LHCN-M2 (cell line): Measurements from ENCODE around the gene TMPRSS9. TPM values are rescaled to one million over a fixed set of nuclear protein-coding genes. Genes with fewer than 3 reads are reported as not detected.
"Not testable (repeated sequence)": the region's sequence is repeated elsewhere in the genome, so short reads cannot be mapped to it uniquely, and the experiment has no call there.

Experiments
- DNase-seq: peaks from one replicate; pipeline ENCODE4 v3.0.0-alpha.2; 2012; ENCODE audit warnings: low read depth
- total RNA-seq: library from RNA; depleted of rRNA; stranded (reverse); fragments of >200 nt; gene quantifications from 2 replicates; pipeline ENCODE4 v1.2.3, GENCODE V29; 2014

Gene TMPRSS9
- total RNA-seq, 1 experiment from 2014 or later: not detected

GRCh38 chr19:2392366-2392765 lies 32.3 kb downstream of the TMPRSS9 start:
- DNase-seq: no peak

- not testable (repeated sequence) for DNase-seq
Observed at GRCh38 chr19:2392899-2393298, 32.8 kb downstream of the TMPRSS9 start.

GRCh38 chr19:2394054-2394441 lies 34.0 kb downstream of the TMPRSS9 start:
- DNase-seq: no peak

DNA sequence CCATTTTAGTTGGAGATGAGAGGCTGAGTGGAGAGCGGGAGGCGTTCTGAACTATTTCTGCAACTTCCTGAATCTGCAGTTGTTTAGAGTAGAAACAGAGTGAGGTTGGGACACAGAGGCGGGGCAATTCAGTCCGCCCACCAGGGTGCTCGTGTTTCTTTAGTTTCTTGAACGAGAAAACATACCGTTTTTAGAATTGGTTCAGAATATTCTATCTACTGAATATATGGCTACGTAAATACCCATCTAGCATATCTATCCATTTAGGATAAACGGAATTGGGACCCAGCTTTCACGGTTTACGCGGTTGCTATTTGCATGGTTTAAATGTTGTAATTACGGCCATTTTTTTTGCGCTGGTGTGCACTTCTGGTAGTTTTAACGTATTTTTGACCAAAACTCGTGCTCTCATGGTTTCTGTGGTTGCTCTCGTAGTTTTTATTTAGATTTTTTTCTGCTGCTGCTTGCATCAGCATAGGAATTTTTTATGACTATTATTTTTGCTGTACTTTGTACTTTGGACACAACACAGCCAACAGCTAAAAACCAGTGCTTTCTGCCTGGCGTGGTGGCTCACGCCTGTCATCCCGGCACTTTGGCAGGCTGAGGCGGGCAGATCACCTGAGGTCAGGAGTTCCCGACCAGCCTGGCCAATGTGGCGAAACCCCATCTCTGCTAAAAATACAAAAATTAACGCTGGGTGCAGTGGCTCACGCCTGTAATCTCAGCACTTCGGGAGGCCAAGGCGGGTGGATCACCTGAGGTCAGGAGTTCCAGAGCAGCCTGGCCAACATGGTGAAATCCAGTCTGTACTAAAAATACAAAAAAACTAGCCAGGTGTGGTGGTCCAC lies 34.6 kb downstream of the TMPRSS9 start:
- no peak for DNase-seq

DNA sequence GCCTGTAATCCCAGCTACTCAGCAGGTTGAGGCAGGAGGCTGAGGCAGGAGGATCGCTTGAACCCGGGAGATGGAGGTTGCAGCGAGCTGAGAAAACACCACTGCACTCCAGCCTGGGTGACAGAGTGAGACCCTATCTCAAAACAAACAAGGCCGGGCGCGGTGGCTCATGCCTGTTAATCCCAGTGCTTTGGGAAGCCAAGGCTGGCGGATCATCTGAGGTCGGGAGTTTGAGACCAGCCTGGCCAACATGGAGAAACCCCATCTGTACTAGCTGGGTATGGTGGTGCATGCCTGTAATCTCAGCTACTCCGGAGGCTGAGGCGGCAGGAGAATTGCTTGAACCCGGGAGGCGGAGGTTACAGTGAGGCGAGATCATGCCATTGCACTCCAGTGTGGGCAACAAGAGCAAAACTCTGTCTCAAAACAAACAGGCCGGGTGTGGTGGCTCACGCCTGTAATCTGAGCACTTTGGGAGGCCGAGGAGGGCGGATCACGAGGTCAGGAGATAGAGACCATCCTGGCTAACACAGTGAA lies 35.3 kb downstream of the TMPRSS9 start:
- DNase-seq: not testable (repeated sequence)

GRCh38 chr19:2397173-2397572 lies 37.1 kb downstream of the TMPRSS9 start:
- DNase-seq: not testable (repeated sequence)

- no peak for DNase-seq
Observed at GRCh38 chr19:2398735-2399305, 38.8 kb downstream of the TMPRSS9 start.

GRCh38 chr19:2399582-2399981 lies 39.5 kb downstream of the TMPRSS9 start:
- DNase-seq: no peak

GRCh38 chr19:2408247-2408646 lies 48.2 kb downstream of the TMPRSS9 start:
- no peak for DNase-seq

DNA sequence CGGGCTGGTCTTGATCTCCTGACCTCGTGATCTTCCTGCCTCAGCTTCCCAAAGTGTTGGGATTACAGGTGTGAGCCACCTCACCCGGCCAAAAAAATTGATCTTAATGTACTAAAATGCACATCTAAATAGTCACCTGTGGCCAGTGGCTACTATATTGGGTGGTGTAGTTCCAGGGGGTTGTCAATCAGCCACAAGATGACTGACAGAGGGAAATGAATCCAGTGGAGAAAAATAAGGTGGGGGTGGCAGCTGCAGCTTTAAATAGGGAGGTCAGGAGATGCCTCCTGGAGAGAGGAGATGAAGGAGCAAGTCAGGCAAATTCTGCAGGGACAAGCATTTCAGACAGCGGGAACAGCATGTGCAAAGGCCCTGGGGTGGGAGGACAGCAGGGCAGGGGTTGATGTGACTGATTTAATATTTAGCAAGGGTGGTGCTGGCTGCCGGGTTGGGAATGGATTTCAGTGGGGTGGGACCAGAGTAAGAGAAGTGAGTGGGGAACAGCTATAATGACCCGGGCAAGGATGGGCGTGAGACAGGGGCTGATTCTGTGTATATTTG lies 49.4 kb downstream of the TMPRSS9 start:
- no peak for DNase-seq

GRCh38 chr19:2410023-2410422 lies 50.0 kb downstream of the TMPRSS9 start:
- DNase-seq: no peak

- no peak for DNase-seq
Observed at GRCh38 chr19:2411709-2412108, 51.6 kb downstream of the TMPRSS9 start.

GRCh38 chr19:2412449-2412848 lies 52.4 kb downstream of the TMPRSS9 start:
- DNase-seq: no peak

GRCh38 chr19:2413159-2413558 lies 53.1 kb downstream of the TMPRSS9 start:
- no peak for DNase-seq

- DNase-seq: no peak
Observed at GRCh38 chr19:2413629-2414028, 53.6 kb downstream of the TMPRSS9 start.

DNA sequence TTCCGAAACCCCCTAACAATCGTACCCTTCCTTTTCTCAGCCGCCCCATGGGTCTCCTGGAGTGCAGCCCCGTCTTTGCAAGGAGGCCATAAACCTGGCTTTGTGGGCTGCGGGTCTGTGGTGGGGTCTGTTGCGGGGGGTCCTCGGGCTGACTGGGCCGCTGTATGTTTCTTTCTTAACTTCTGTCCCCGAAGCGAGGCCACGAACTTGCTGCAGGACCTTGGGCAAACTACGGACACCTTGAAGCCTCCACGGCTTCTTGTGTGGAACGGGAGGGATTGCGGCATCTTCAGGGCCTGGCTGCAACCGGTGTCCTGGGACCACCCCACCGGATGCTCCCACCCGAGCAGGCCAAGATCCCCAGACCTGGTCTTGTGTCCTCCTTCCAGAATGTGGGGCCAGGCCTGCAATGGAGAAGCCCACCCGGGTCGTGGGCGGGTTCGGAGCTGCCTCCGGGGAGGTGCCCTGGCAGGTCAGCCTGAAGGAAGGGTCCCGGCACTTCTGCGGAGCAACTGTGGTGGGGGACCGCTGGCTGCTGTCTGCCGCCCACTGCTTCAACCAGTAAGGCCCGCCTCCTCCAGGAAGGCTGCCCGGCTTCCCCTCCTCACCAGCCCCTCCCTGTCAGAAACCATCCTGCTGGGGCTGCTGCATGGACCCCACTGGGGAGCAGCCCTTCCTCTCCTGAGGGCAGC lies 55.4 kb downstream of the TMPRSS9 start:
- DNase-seq: no peak

DNA sequence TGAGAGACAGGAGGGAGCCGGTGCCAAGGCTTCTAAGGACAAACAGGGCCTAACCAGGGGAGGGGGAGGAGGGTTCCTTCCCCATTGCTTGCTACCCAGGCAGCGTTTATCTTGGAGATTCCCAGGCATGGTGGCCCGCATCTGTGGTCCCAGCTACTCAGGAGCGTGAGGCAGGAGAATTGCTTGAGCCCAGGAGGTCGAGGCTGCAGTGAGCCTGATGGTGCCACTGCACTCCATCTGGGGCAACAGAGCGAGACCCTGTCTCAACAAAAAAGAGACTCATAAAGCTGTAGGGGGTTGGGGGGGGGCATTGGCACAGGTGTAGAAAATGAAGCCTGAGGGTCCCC lies 55.9 kb downstream of the TMPRSS9 start:
- no peak for DNase-seq

- DNase-seq: no peak
Observed at GRCh38 chr19:2416321-2417097, 56.4 kb downstream of the TMPRSS9 start.

DNA sequence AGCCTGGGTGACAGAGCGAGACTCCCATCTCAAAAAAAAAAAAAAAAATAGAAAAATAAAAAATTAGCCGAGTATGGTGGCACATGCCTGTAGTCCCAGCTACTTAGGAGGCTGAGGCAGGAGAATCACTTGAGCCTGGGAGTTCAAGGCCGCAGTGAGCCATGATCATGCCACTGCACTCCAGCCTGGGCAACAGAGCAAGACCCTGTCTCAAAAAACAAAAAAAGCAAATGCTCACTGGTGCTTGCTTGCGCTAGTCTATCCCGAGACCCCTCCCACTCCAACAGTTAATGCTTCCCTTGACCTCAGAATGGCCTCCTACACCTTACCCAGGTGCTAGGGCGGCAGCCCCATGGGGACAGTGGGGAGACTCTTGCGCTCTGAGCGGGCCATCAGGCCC lies 57.4 kb downstream of the TMPRSS9 start:
- DNase-seq: not testable (repeated sequence)

GRCh38 chr19:2417881-2418406 lies 57.9 kb downstream of the TMPRSS9 start:
- DNase-seq: no peak

DNA sequence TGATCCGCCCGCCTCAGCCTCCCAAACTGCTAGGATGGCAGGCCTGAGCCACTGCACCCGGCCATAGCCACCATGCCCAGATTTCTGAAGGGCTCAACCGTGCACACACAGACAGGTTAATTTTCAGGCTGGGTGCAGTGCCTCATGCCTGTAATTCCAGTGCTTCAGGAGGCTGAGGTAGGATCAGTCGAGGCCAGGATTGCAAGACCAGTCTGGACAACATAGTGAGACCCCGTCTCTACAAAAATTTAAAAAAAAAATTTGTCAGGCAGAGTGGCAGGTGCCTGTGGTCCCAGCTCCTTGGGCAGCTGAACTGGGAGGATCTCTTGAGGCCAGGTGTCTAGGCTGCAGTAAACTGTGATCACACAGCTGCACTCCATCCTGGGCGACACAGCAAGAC lies 59.7 kb downstream of the TMPRSS9 start:
- DNase-seq: no peak
